Neural crest cell (in vitro differentiated cells): ENCODE measurements around the gene MPDZ. TPM values are rescaled to one million over a fixed set of nuclear protein-coding genes. Genes with fewer than 3 reads are reported as not detected.

Experiments used
- DNase-seq: peaks from one replicate; pipeline ENCODE4 v3.0.0; 2021; ENCODE audit warnings: low read depth, mixed read lengths, low spot score
- H3K27ac Mint-ChIP-seq: one replicate; pipeline ENCODE4 v1.8.0; 2021; ENCODE audit warnings: mild to moderate bottlenecking, mixed read lengths; ENCODE audit not compliant: unreplicated experiment
- H3K27me3 Mint-ChIP-seq: 2 replicates; pipeline ENCODE4 v1.8.0; 2021; ENCODE audit warnings: low read depth, mild to moderate bottlenecking, mixed read lengths
- H3K36me3 Mint-ChIP-seq: 2 replicates; pipeline ENCODE4 v1.8.0; 2021; ENCODE audit warnings: low read depth, mild to moderate bottlenecking, mixed read lengths
- H3K4me1 Mint-ChIP-seq: 2 replicates; pipeline ENCODE4 v1.8.0; 2021; ENCODE audit warnings: mixed read lengths
- H3K4me3 Mint-ChIP-seq: one replicate; pipeline ENCODE4 v1.8.0; 2021; ENCODE audit warnings: mild to moderate bottlenecking, mixed read lengths
- H3K9me3 Mint-ChIP-seq: 2 replicates; pipeline ENCODE4 v1.8.0; 2021; ENCODE audit warnings: mixed read lengths
- CTCF ChIP-seq: fragments of 200-600 bp; sonication (generic); conservative IDR thresholded peaks from 2 replicates; pipeline ENCODE4 v1.5.0; 2021; ENCODE audit warnings: antibody characterized with exemption, mild to moderate bottlenecking
- total RNA-seq: library from RNA; stranded (reverse); gene quantifications from 2 replicates; pipeline ENCODE4 v1.2.1, GENCODE V29; 2021

MPDZ gene
- total RNA-seq, 1 donor from 2014 or later, result 69.4 TPM

- DNase-seq, result no peak
- Mint-ChIP-seq H3K4me3 (no peak overlapping the region), H3K27ac (no peak overlapping the region), H3K36me3 (peaks cover 20% of the 10 kb centered on the region), H3K4me1 (peaks cover 25% of the 10 kb centered on the region), H3K27me3 (no peaks in the 10 kb centered on the region), H3K9me3 (no peaks in the 10 kb centered on the region)
- no peak for TF ChIP-seq CTCF
Observed at GRCh38 chr9:13163287-13163686, 116.2 kb downstream of the MPDZ start.

GRCh38 chr9:13160051-13160450 is 119.4 kb downstream of the MPDZ start:
- H3K27me3 Mint-ChIP-seq, result no peaks in the 10 kb centered on the region
- no peak overlapping the region for H3K4me3 Mint-ChIP-seq
- no peaks in the 10 kb centered on the region for H3K9me3 Mint-ChIP-seq
- no peak for TF ChIP-seq CTCF
- H3K36me3 Mint-ChIP-seq, result peaks cover 23% of the 10 kb centered on the region
- peaks cover 17% of the 10 kb centered on the region for H3K4me1 Mint-ChIP-seq
- H3K27ac Mint-ChIP-seq, result no peak overlapping the region
- DNase-seq, result no peak

DNA sequence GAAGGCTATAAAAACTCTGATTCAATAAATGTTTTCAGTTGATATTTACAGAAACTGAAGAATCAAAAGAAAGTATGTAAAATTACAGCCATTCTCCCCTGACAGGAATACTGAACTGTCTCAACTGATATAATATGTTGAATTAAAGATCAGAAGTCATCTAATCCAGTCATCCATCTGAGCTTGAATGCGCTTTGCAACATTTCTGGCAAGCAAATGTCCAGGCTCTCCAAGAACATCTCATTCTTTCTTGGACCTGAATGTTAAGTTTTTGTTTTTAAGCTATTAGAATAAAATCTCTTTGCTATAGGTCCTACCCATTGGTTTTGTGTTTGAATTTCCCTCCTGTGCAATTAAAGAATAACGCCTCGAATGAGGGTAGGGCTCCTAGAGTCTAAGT is 120.5 kb downstream of the MPDZ start:
- TF ChIP-seq CTCF, result no peak
- peaks cover 23% of the 10 kb centered on the region for H3K36me3 Mint-ChIP-seq
- no peaks in the 10 kb centered on the region for H3K27me3 Mint-ChIP-seq
- no peaks in the 10 kb centered on the region for H3K9me3 Mint-ChIP-seq
- H3K4me1 Mint-ChIP-seq, result peaks cover 7% of the 10 kb centered on the region
- no peak overlapping the region for H3K27ac Mint-ChIP-seq
- H3K4me3 Mint-ChIP-seq, result no peak overlapping the region
- no peak for DNase-seq

DNA sequence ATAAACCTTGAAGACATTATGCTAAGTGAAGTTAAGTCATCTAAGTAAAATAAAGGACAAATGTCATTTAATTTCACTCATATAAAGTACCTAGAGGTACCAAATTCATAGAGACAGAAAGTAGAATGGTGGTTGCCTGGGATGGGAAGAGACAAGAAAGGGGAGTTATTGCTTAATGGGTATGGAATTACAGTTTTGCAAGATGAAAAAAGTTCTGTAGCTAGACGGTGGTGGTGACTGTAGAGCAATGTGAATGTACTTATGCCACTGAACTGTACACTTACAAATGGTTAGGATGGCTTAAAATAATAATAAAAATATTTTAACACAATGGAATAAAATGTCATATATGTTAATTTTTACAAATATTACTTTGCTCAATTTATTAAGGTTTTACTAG is 128.0 kb downstream of the MPDZ start:
- Mint-ChIP-seq H3K9me3 (no peaks in the 10 kb centered on the region), H3K4me3 (no peak overlapping the region), H3K27ac (peak overlapping the region; percentile 48), H3K36me3 (peaks cover 18% of the 10 kb centered on the region), H3K4me1 (no peaks in the 10 kb centered on the region), H3K27me3 (no peaks in the 10 kb centered on the region)
- no peak for TF ChIP-seq CTCF
- DNase-seq, result no peak

GRCh38 chr9:13149454-13149853 is 130.0 kb downstream of the MPDZ start:
- Mint-ChIP-seq H3K9me3 (no peaks in the 10 kb centered on the region), H3K27ac (no peak overlapping the region), H3K27me3 (no peaks in the 10 kb centered on the region), H3K36me3 (peaks cover 15% of the 10 kb centered on the region), H3K4me1 (peaks cover 11% of the 10 kb centered on the region), H3K4me3 (no peak overlapping the region)
- no peak for TF ChIP-seq CTCF
- DNase-seq, result no peak

DNA sequence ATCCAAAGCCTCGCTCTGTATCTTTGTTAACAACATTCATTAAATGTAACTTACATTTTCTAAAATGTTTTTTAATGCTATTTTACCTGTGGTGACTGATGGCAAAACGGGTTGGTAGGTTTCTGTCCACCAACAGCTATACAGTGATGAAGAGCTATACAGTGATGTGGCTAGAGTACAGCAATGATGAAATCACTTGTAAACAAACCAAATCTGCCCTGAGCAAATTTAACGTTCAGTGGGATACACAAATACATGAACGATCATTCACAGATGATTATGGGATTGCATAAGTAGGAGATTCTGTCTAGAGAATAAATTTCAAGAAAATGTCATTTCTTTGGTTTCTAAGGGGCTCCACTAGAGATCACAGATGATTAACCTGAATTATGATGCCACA is 132.7 kb downstream of the MPDZ start:
- H3K27ac Mint-ChIP-seq, result no peak overlapping the region
- H3K9me3 Mint-ChIP-seq, result no peaks in the 10 kb centered on the region
- DNase-seq, result no peak
- no peak overlapping the region for H3K4me3 Mint-ChIP-seq
- no peak for TF ChIP-seq CTCF
- peaks cover 34% of the 10 kb centered on the region for H3K4me1 Mint-ChIP-seq
- H3K36me3 Mint-ChIP-seq, result peaks cover 10% of the 10 kb centered on the region
- no peaks in the 10 kb centered on the region for H3K27me3 Mint-ChIP-seq
